Thyroid gland (tissue), 4 donors: ENCODE results near the gene CIPC.

Source experiments
- POLR2A ChIP-seq, 2 donors: fragments of 450-650 bp; IDR thresholded peaks; one replicate each; pipeline ENCODE4 v1.6.1; 2017; ENCODE audit warnings: antibody characterized with exemption in 2 of 2, mild to moderate bottlenecking in 2 of 2, moderate library complexity in 1 of 2
- TF ChIP-seq, protein P1 (sequence below), 6 experiments: fragments of 200-600 bp in 3 of 6; fragments of 450-650 bp in 3 of 6; sonication (generic) in 3 of 6; IDR thresholded peaks; one replicate each; pipeline ENCODE4 v1.5.1; 2016 to 2019; ENCODE audit warnings: antibody characterized with exemption in 6 of 6, mild to moderate bottlenecking in 2 of 6, inconsistent platforms in 1 of 6, moderate library complexity in 1 of 6

DNA sequence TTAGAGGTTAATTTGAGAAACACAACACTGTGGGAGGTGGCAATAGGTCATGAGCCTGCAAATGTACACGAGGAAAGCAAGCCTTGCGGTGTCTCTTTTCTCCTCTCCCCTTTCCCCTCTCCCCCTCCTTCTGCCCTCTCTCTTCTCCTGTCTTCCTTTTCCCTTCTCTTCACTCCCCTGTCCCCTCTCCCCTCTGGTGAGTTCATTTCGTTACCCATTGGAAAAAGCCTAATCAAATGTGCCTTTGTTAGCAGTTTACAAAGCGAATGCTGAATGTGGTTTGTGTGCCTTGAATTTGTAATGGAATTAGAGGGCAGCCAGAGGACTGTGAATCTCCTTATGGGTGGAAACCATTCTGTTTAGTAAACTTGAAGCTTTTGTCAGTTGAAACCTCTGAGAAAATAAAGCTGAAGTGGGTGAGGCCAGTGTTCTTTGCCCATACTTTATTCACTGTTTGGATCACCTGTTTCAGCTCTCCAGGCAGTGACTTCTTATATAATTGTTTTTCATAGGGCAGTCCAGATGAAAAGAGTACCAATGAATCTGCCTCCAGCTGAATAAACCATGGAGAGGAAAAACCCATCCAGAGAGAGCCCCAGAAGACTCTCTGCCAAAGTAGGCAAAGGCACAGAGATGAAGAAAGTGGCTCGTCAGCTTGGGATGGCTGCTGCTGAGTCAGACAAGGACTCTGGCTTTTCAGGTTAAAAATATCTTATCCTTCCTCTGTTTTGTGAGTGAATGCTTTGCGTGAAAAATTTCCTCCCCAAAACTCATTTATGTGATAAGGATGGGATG, 7.3 kb downstream of the CIPC start:
- TF ChIP-seq, protein P1, sequence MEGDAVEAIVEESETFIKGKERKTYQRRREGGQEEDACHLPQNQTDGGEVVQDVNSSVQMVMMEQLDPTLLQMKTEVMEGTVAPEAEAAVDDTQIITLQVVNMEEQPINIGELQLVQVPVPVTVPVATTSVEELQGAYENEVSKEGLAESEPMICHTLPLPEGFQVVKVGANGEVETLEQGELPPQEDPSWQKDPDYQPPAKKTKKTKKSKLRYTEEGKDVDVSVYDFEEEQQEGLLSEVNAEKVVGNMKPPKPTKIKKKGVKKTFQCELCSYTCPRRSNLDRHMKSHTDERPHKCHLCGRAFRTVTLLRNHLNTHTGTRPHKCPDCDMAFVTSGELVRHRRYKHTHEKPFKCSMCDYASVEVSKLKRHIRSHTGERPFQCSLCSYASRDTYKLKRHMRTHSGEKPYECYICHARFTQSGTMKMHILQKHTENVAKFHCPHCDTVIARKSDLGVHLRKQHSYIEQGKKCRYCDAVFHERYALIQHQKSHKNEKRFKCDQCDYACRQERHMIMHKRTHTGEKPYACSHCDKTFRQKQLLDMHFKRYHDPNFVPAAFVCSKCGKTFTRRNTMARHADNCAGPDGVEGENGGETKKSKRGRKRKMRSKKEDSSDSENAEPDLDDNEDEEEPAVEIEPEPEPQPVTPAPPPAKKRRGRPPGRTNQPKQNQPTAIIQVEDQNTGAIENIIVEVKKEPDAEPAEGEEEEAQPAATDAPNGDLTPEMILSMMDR (IDR thresholded peaks at IDR 0.05) = no peak
- TF ChIP-seq POLR2A (IDR thresholded peaks at IDR 0.05) = no peak
